Colon (tissue), 2 donors: Measurements from ENCODE around the gene SEC24D.

Experiments used
- FAIRE-seq: peaks from 2 replicates; lab custom pipeline; 2012; peaks lifted over from hg19 to GRCh38; lab: Jason Lieb, UNC
- donor health status: control.
- donor health status: control.

SEC24D gene

GRCh38 chr4:118845552-118846050 is 9.7 kb upstream of the SEC24D start:
- FAIRE-seq: no peak

- no peak for FAIRE-seq
These were observed 7.3 kb upstream of the SEC24D start for GRCh38 chr4:118843237-118843636.

- no peak for FAIRE-seq
These were observed 6.1 kb upstream of the SEC24D start for GRCh38 chr4:118842055-118842454.

- FAIRE-seq: no peak
These were observed 3.4 kb upstream of the SEC24D start for GRCh38 chr4:118839221-118839927.

- FAIRE-seq: no peak
These were observed 1.2 kb upstream of the SEC24D start for GRCh38 chr4:118837121-118837507.

GRCh38 chr4:118836301-118837120 is 585 bp upstream of the SEC24D start:
- no peak for FAIRE-seq

- FAIRE-seq: no peak
These were observed 861 bp downstream of the SEC24D start for GRCh38 chr4:118834960-118835569.

- no peak for FAIRE-seq
These were observed 1.9 kb downstream of the SEC24D start for GRCh38 chr4:118834070-118834469.

- no peak for FAIRE-seq
These were observed 2.6 kb downstream of the SEC24D start for GRCh38 chr4:118833192-118833820.

- FAIRE-seq: no peak
These were observed 6.8 kb downstream of the SEC24D start for GRCh38 chr4:118829107-118829506.

GRCh38 chr4:118826723-118827444 is 9.0 kb downstream of the SEC24D start:
- FAIRE-seq: no peak

- no peak for FAIRE-seq
These were observed 10.1 kb downstream of the SEC24D start for GRCh38 chr4:118825799-118826198.

GRCh38 chr4:118824141-118824540 is 11.8 kb downstream of the SEC24D start:
- no peak for FAIRE-seq

- no peak for FAIRE-seq
These were observed 12.5 kb downstream of the SEC24D start for GRCh38 chr4:118823471-118823870.

- peak; percentile 89 for FAIRE-seq
These were observed 14.2 kb downstream of the SEC24D start for GRCh38 chr4:118821590-118822293.

- no peak for FAIRE-seq
These were observed 18.6 kb downstream of the SEC24D start for GRCh38 chr4:118817178-118817930.

- FAIRE-seq: no peak
These were observed 19.3 kb downstream of the SEC24D start for GRCh38 chr4:118816538-118817177.

GRCh38 chr4:118814891-118815290 is 21.0 kb downstream of the SEC24D start:
- FAIRE-seq: no peak

- no peak for FAIRE-seq
These were observed 21.9 kb downstream of the SEC24D start for GRCh38 chr4:118814058-118814457.

GRCh38 chr4:118813561-118813960 is 22.4 kb downstream of the SEC24D start:
- FAIRE-seq: no peak
